Measurements from ENCODE around the gene ELL. TPM values are rescaled to one million over a fixed set of nuclear protein-coding genes. Genes with fewer than 3 reads are reported as not detected.

ELL gene
- total and polyA plus RNA-seq, 9 donors, result 1.6 to 22.3 (median 17.0) TPM

DNA sequence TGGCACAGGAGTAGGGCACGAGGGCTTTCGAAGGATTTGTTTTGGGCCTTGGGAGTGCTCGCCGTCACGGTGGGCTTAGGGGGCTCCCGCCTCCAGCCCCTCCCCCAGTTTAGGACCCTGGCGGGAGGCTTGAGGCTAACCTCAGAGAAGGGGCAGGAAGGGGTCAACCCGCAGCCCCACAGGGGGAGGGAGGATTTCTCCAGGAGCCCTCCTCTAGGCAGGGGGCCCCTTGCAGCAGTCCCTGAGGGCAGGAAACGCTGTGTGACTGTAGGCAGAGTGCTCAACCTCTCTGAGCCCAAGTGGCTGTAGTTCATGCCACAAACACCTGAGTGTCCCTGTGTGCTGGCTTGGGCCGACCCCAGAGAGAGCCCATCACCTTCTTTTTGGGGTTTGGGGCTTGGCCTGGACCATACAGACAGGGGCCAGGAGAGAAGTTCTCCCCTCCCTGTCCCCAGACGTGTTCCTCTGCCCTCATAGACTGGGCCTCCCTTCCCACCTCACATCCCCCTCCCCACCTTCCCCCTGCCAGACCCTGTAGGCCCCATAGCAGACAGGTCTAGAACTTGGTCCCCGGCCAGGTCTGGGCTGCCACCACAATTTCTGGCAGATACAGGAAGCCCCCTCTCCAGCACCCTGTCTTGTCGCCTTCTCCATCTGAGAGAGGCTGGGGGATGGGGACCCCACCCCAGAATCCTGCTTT is 92.0 kb downstream of the ELL start:
- peaks cover 26% of the 10 kb centered on the region for H3K4me1 ChIP-seq (ENCODE audit: insufficient read depth)
- TF ChIP-seq EP300 (IDR thresholded peaks at IDR 0.05) (no peak), POLR2A (IDR thresholded peaks at IDR 0.05) (no peak)
- TF ChIP-seq, protein P1, sequence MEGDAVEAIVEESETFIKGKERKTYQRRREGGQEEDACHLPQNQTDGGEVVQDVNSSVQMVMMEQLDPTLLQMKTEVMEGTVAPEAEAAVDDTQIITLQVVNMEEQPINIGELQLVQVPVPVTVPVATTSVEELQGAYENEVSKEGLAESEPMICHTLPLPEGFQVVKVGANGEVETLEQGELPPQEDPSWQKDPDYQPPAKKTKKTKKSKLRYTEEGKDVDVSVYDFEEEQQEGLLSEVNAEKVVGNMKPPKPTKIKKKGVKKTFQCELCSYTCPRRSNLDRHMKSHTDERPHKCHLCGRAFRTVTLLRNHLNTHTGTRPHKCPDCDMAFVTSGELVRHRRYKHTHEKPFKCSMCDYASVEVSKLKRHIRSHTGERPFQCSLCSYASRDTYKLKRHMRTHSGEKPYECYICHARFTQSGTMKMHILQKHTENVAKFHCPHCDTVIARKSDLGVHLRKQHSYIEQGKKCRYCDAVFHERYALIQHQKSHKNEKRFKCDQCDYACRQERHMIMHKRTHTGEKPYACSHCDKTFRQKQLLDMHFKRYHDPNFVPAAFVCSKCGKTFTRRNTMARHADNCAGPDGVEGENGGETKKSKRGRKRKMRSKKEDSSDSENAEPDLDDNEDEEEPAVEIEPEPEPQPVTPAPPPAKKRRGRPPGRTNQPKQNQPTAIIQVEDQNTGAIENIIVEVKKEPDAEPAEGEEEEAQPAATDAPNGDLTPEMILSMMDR (IDR thresholded peaks at IDR 0.05), result no peak
- intact Hi-C loops (cut with DNase I), result loop anchor here in 1 of 4 donors (10.0 kb wide), 1 partner anchor 425 kb away; the partner anchor contains the start of gene ARRDC2
- H3K27me3 ChIP-seq, result no peaks in the 10 kb centered on the region
- H3K27ac ChIP-seq, result peak overlapping the region; percentile 77 to 87
- DNase-seq, result peak in 4 of 5 donors; percentile 61 to 72 (median 64)
- no peaks in the 10 kb centered on the region for H3K9me3 ChIP-seq
- H3K36me3 ChIP-seq, result no peaks in the 10 kb centered on the region
- WGBS, 3 donors, result 39 to 59% (median 44%) methylated on average over 12 to 13 of the region's 13 CpGs
- peak overlapping the region; percentile 36 for H3K4me3 ChIP-seq

DNA sequence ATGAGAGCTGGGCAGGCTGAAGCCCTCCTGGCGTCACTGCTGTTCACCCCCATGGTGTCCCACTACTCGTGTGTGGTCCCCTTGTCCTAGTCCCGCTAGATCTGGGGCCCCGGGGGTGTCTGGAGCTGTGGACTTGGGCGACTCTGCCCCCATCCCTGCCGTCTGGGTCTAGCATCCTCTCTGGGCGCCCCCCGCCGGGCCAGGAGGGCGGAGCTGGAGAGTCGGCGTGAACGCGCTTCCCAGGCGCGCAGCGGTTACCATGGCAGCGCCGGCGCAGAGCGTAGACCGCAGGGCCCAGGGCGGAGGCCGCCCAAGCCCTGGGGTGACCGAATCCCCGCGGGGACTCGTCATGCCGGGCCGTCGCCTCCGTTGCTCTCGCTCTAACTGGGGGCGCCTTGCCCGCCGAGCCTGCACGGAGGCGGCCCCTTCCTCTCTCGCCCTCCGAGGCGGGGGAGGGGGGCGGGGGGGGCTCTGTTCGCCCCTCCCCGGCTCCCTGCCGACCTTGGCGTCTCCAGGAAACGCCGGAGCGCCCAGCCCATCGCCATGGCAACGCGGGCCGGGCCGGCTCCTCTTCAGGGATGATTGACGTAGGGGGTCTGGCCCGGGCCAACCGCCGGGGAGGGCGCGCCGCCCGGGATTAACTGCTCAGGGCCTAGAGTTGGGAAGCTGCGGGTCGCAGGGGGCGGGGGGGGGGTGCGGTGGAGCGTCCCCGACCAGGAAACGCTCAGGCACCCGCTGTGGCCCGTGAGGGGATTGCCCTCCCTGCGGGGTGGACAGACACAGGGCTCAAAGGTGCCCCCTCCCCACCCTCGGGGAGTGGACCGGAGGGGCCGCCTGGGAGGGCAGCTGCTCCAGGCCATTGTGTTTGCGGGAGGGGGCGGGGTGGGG is 92.8 kb downstream of the ELL start:
- peak overlapping the region; percentile 36 for H3K4me3 ChIP-seq
- H3K27me3 ChIP-seq, result no peaks in the 10 kb centered on the region
- intact Hi-C loops (cut with DNase I), result loop anchor here in 1 of 4 donors (10.0 kb wide), 1 partner anchor 424 kb away; the partner anchor contains the start of gene ARRDC2
- H3K4me1 ChIP-seq (ENCODE audit: insufficient read depth), result peaks cover 26% of the 10 kb centered on the region
- no peaks in the 10 kb centered on the region for H3K36me3 ChIP-seq
- no peaks in the 10 kb centered on the region for H3K9me3 ChIP-seq
- TF ChIP-seq POLR2A (IDR thresholded peaks at IDR 0.05), result peak; percentile 32
- TF ChIP-seq EP300 (IDR thresholded peaks at IDR 0.05), result no peak
- H3K27ac ChIP-seq, result peak overlapping the region; percentile 77 to 87
- peak; percentile 88 to 95 (median 92) for DNase-seq
- WGBS, 3 donors, result 2 to 9% (median 2%) methylated on average over 46 to 76 of the region's 77 CpGs

- H3K27ac ChIP-seq, result peak overlapping the region; percentile 77 to 87
- no peaks in the 10 kb centered on the region for H3K9me3 ChIP-seq
- TF ChIP-seq POLR2A (IDR thresholded peaks at IDR 0.05) (no peak), EP300 (IDR thresholded peaks at IDR 0.05) (no peak)
- TF ChIP-seq, protein P1 (IDR thresholded peaks at IDR 0.05), result no peak
- intact Hi-C loops (cut with DNase I), result loop anchor here in 1 of 4 donors (10.0 kb wide), 1 partner anchor 423 kb away; the partner anchor contains the start of gene ARRDC2
- H3K27me3 ChIP-seq, result no peaks in the 10 kb centered on the region
- peaks cover 26% of the 10 kb centered on the region for H3K4me1 ChIP-seq (ENCODE audit: insufficient read depth)
- 52 to 77% (median 56%) methylated on average over 15 to 17 of the region's 17 CpGs for WGBS, 3 donors
- no peaks in the 10 kb centered on the region for H3K36me3 ChIP-seq
- DNase-seq, result peak in 1 of 5 donors; percentile 42
- H3K4me3 ChIP-seq, result no peak overlapping the region
These were observed 93.6 kb downstream of the ELL start for GRCh38 chr19:18428173-18428786.

DNA sequence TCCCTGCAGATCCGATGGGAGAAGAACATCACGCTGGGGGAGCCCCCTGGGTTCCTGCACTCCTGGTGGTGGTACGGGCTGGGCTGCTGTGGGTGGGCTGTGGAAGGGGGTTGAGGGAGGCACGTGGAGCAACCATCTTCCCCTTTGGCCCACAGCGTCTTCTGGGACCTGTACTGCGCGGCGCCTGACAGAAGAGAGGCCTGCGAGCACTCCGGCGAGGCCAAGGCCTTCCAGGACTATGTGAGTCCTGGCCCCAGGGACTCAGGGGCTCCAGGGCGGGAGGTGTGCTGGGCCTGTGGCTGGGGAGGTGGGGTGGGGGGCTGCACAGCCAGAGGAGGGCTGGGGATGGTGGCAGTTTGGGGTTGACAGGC is 94.1 kb downstream of the ELL start:
- Histone ChIP-seq H3K4me1 (ENCODE audit: insufficient read depth) (peaks cover 21% of the 10 kb centered on the region), H3K36me3 (no peaks in the 10 kb centered on the region), H3K27me3 (no peaks in the 10 kb centered on the region), H3K4me3 (no peak overlapping the region), H3K27ac (no peak overlapping the region), H3K9me3 (no peaks in the 10 kb centered on the region)
- WGBS, 3 donors, result 73 to 85% (median 81%) methylated on average over 11 to 12 of the region's 12 CpGs
- intact Hi-C loops (cut with DNase I), result loop anchor here in 1 of 4 donors (10.0 kb wide), 1 partner anchor 423 kb away; the partner anchor contains the start of gene ARRDC2
- DNase-seq, result no peak
- TF ChIP-seq POLR2A (IDR thresholded peaks at IDR 0.05) (no peak), EP300 (IDR thresholded peaks at IDR 0.05) (no peak)
- TF ChIP-seq, protein P1 (IDR thresholded peaks at IDR 0.05), result no peak

Data from ovary (tissue), 9 donors.